GM12878 (cell line): ENCODE measurements around the gene CYSLTR2. TPM values are rescaled to one million over a fixed set of nuclear protein-coding genes. Genes with fewer than 3 reads are reported as not detected.

Source experiments
- ATAC-seq: fragments of 200-7000 bp; cut with Tn5 transposase; 3 replicates; pipeline ENCODE4 v1.9.1; 2020; ENCODE audit warnings: mild to moderate bottlenecking, moderate library complexity
- BruUV-seq: library from RNA; stranded (reverse); fragments of 400-500 nt; replicated peaks from 2 replicates; lab custom pipeline; 2021; lab: Mats Ljungman, UMichigan
- CTCF ChIA-PET: fragments of 300-600 bp; sonication (Branson Sonifier 250); formaldehyde crosslinking; extraction: SDS; loops from one replicate; lab custom pipeline; 2021; ENCODE audit warnings: inconsistent platforms; lab: Yijun Ruan, JAX
- POLR2A ChIA-PET: fragments of 350-600 bp; formaldehyde crosslinking; extraction: SDS; loops from one replicate; lab custom pipeline; 2021; ENCODE audit warnings: inconsistent platforms; lab: Charles Lee
- RAD21 ChIA-PET: fragments of 300-600 bp; sonication (Branson Sonifier 250); formaldehyde crosslinking; loops from one replicate; lab custom pipeline; 2023; ENCODE audit warnings: antibody characterized with exemption; ENCODE audit not compliant: unreplicated experiment; lab: Charles Lee
- SMC1A ChIA-PET: fragments of 300-600 bp; sonication (Branson Sonifier 250); formaldehyde crosslinking; loops from one replicate; lab custom pipeline; 2023; ENCODE audit not compliant: unreplicated experiment, uncharacterized antibody; lab: Charles Lee
- DNase-seq: peaks from one replicate; pipeline ENCODE4 v3.0.0-alpha.2; 2011; ENCODE audit warnings: low read depth, low spot score
- FAIRE-seq: peaks from 3 replicates; lab custom pipeline; 2011; peaks lifted over from hg19 to GRCh38; lab: Jason Lieb, UNC
- H2AFZ ChIP-seq: 2 replicates; pipeline ENCODE4 v1.6.0; 2011; ENCODE audit warnings: low read depth, low read length, control low read depth; ENCODE audit not compliant: control insufficient read depth
- H3K27ac ChIP-seq: 2 replicates; pipeline ENCODE4 v1.5.1; 2011; ENCODE audit warnings: control low read depth; ENCODE audit not compliant: control insufficient read depth, insufficient read depth
- H3K27me3 ChIP-seq, 2 experiments: replicated peaks in 1 of 2; 2 replicates each; pipeline versions ENCODE4 v1.6.0 to v1.6.1; 2011; ENCODE audit warnings: low read length in 1 of 2; ENCODE audit not compliant: control insufficient read depth in 2 of 2, insufficient read depth in 2 of 2
- H3K36me3 ChIP-seq, 2 experiments: 2 replicates each; pipeline ENCODE4 v1.5.1; 2011; ENCODE audit warnings: low read length in 1 of 2; ENCODE audit not compliant: control insufficient read depth in 2 of 2, insufficient read depth in 2 of 2
- H3K4me1 ChIP-seq: 2 replicates; pipeline ENCODE4 v1.6.1; 2011; ENCODE audit warnings: mild to moderate bottlenecking, low read length, moderate library complexity, mixed read lengths; ENCODE audit not compliant: control insufficient read depth, insufficient read depth
- H3K4me2 ChIP-seq: 2 replicates; pipeline ENCODE4 v1.6.0; 2011; ENCODE audit warnings: control low read depth; ENCODE audit not compliant: control insufficient read depth, insufficient read depth
- H3K4me3 ChIP-seq: fragments of 200-600 bp; sonication (generic); 2 replicates; pipeline ENCODE4 v1.5.1; 2016
- H3K79me2 ChIP-seq: 2 replicates; pipeline ENCODE4 v1.6.0; 2011; ENCODE audit warnings: low read length; ENCODE audit not compliant: control insufficient read depth, insufficient read depth
- H3K9ac ChIP-seq: 2 replicates; pipeline ENCODE4 v1.8.0; 2011; ENCODE audit warnings: low read length, control low read depth, mixed read lengths; ENCODE audit not compliant: control insufficient read depth, insufficient read depth
- H3K9me3 ChIP-seq: replicated peaks from 3 replicates; pipeline ENCODE4 v1.5.1; 2011; ENCODE audit warnings: mild to moderate bottlenecking, low read length; ENCODE audit not compliant: control insufficient read depth, insufficient read depth
- H4K20me1 ChIP-seq: 2 replicates; pipeline ENCODE4 v1.6.0; 2011; ENCODE audit not compliant: control insufficient read depth, insufficient read depth
- BCL11A ChIP-seq: IDR thresholded peaks from 2 replicates; pipeline ENCODE4 v1.6.1; 2011; ENCODE audit warnings: low read depth, low read length
- E4F1 ChIP-seq: fragments of 450-650 bp; IDR thresholded peaks from 2 replicates; pipeline ENCODE4 v1.6.1; 2018; ENCODE audit warnings: borderline replicate concordance, mild to moderate bottlenecking; ENCODE audit not compliant: partially characterized antibody
- NBN ChIP-seq: fragments of 450-650 bp; IDR thresholded peaks from 2 replicates; pipeline ENCODE4 v1.6.1; 2016
- POU2F2 ChIP-seq: IDR thresholded peaks from 3 replicates; pipeline ENCODE4 v1.6.1; 2011; ENCODE audit warnings: low read depth, mild to moderate bottlenecking, low read length, borderline replicate concordance
- RELB ChIP-seq: fragments of 450-650 bp; IDR thresholded peaks from 2 replicates; pipeline ENCODE4 v1.6.1; 2017; ENCODE audit warnings: low read depth, mild to moderate bottlenecking, moderate library complexity
- ZBTB11 ChIP-seq: fragments of 450-650 bp; formaldehyde crosslinking; IDR thresholded peaks from 2 replicates; pipeline ENCODE4 v1.5.0; 2022; ENCODE audit warnings: mild to moderate bottlenecking, missing genetic modification characterization
- ZBTB33 ChIP-seq: fragments of 450-650 bp; IDR thresholded peaks from 2 replicates; pipeline ENCODE4 v1.6.1; 2017; ENCODE audit warnings: mild to moderate bottlenecking
- ZNF274 ChIP-seq: IDR thresholded peaks from one replicate; pipeline ENCODE4 v1.8.0; 2011; ENCODE audit not compliant: insufficient read length, insufficient read depth
- WGBS: methylation state at CpG from one replicate; pipeline ENCODE4 v1.1.6; 2016; ENCODE audit warnings: low lambda C conversion rate; ENCODE audit not compliant: insufficient replicate concordance, insufficient coverage; ENCODE audit errors: missing lambda C conversion rate; 5-methylcytosine and 5-hydroxymethylcytosine counted together
- in situ Hi-C: fragments of 300-500 bp; cut with MboI; formaldehyde crosslinking; loops from 9 replicates; pipeline ENCODE4 v1.14.3; 2018; ENCODE audit warnings: mixed read lengths
- intact Hi-C: fragments of 100-400 bp; cut with micrococcal nuclease; formaldehyde crosslinking; loops from one replicate; pipeline ENCODE4 v1.14.2; 2022; ENCODE audit not compliant: unreplicated experiment
- polyA plus RNA-seq, 11 experiments: library from polyadenylated mRNA; depleted of rRNA in 4 of 11; unstranded in 6 of 11; stranded (reverse) in 5 of 11; fragments of >200 nt; fragmentation: Nextera tagmentation in 4 of 11; fragmentation: Illumina TruSeq in 1 of 11; extraction: Ambion mirVana in 4 of 11; extraction: Trizol in 1 of 11; gene quantifications; 1 replicate in 1 of 11; 2 replicates in 10 of 11; pipeline versions ENCODE4 v1.2.1 to v1.2.3, GENCODE V29; 2011 to 2016; ENCODE audit warnings: inconsistent platforms in 2 of 11, missing spikeins in 2 of 11, low read depth in 1 of 11
- total RNA-seq, 4 experiments: library from RNA; depleted of rRNA in 3 of 4; stranded (reverse); fragments of >200 nt in 3 of 4; fragmentation: Illumina TruSeq in 1 of 4; extraction: Trizol in 1 of 4; gene quantifications; 2 replicates each; pipeline versions ENCODE4 v1.2.1 to v1.2.3, GENCODE V29; 2013 to 2021

CYSLTR2 gene
- total and polyA plus RNA-seq, 10 of the 15 experiments (the other 5 are each of a cell fraction or from before 2014, with no cell fraction given): 0.02 to 0.08 (median 0.03) TPM; not detected in 5

GRCh38 chr13:48655291-48655690 is 1.6 kb downstream of the CYSLTR2 start (continued):
- TF ChIP-seq NBN: no peak

GRCh38 chr13:48656608-48657007 is 2.9 kb downstream of the CYSLTR2 start:
- Histone ChIP-seq H3K9me3 (no peaks in the 10 kb centered on the region), H3K27me3 (no peaks in the 10 kb centered on the region), H3K4me3 (no peak overlapping the region), H3K4me1 (peaks cover 15% of the 10 kb centered on the region), H3K4me2 (no peak overlapping the region), H2AFZ (no peak overlapping the region), H3K9ac (no peak overlapping the region), H3K27ac (no peak overlapping the region), H3K79me2 (no peaks in the 10 kb centered on the region), H3K36me3 (no peaks in the 10 kb centered on the region), H4K20me1 (no peaks in the 10 kb centered on the region)
- intact Hi-C loops: no loop called here
- ChIA-PET POLR2A (no interaction called here), CTCF (no interaction called here), SMC1A (interaction anchor here (0.6 kb wide), 1 partner anchor 559 kb away, joined by 5 read pairs; no protein-coding TSS in a partner anchor), RAD21 (no interaction called here)
- DNase-seq: no peak
- ATAC-seq: no peak
- in situ Hi-C loops: no loop called here
- WGBS: 82% methylated on average over 3 of the region's 3 CpGs
- no TSS peak for BruUV-seq
- no peak for FAIRE-seq
- TF ChIP-seq RELB (no peak), ZNF274 (no peak), BCL11A (no peak), POU2F2 (no peak), ZBTB33 (no peak), E4F1 (no peak), ZBTB11 (CRISPR knock-in tag) (no peak)
